IMR-90 (cell line): Measurements from ENCODE around the gene NKIRAS1. TPM values are rescaled to one million over a fixed set of nuclear protein-coding genes. Genes with fewer than 3 reads are reported as not detected.
A peak's percentile ranks its signal among the peaks of the same experiment; 100 is the strongest.

Experiments used
- ATAC-seq: fragments of 200-7000 bp; cut with Tn5 transposase; 2 replicates; pipeline ENCODE4 v1.9.1; 2020; ENCODE audit warnings: low read depth, mild to moderate bottlenecking, moderate library complexity
- Bru-seq: library from RNA; stranded (reverse); fragments of 400-500 nt; gene quantifications from one replicate; lab custom pipeline; 2021; lab: Mats Ljungman, UMichigan
- BruChase-seq, 2 experiments: library from RNA; stranded (reverse); fragments of 400-500 nt; gene quantifications; one replicate each; lab custom pipeline; 2021; lab: Mats Ljungman, UMichigan
- BruUV-seq: library from RNA; stranded (reverse); fragments of 400-500 nt; replicated peaks from 2 replicates; lab custom pipeline; 2021; lab: Mats Ljungman, UMichigan
- CTCF ChIA-PET: fragments of 300-600 bp; formaldehyde crosslinking; extraction: SDS; loops from one replicate; lab custom pipeline; 2021; ENCODE audit warnings: antibody characterized with exemption; lab: Yijun Ruan, JAX
- POLR2A ChIA-PET: fragments of 300-600 bp; sonication (Branson Sonifier 250); formaldehyde crosslinking; loops from one replicate; lab custom pipeline; 2022; ENCODE audit warnings: antibody characterized with exemption; ENCODE audit not compliant: unreplicated experiment; lab: Charles Lee
- DNase-seq: peaks from one replicate; pipeline ENCODE4 v3.0.0; 2013
- H2AFZ ChIP-seq: replicated peaks from 2 replicates; pipeline ENCODE3; 2013; ENCODE audit warnings: low read length, mild to moderate bottlenecking; ENCODE audit not compliant: poor library complexity
- H2AK5ac ChIP-seq: 2 replicates; pipeline ENCODE4 v1.6.1; 2013; ENCODE audit warnings: low read depth, low read length, inconsistent platforms
- H2AK9ac ChIP-seq: replicated peaks from 2 replicates; pipeline ENCODE3; 2013; ENCODE audit warnings: mild to moderate bottlenecking, low read depth, low read length, moderate library complexity; ENCODE audit not compliant: poor library complexity
- H2BK120ac ChIP-seq: 2 replicates; pipeline ENCODE4 v1.6.1; 2013; ENCODE audit warnings: low read depth, low read length, inconsistent platforms
- H2BK15ac ChIP-seq: 3 replicates; pipeline ENCODE4 v1.6.1; 2013; ENCODE audit warnings: low read depth, low read length, inconsistent platforms
- H2BK20ac ChIP-seq: 2 replicates; pipeline ENCODE4 v1.6.1; 2013; ENCODE audit warnings: low read depth, mild to moderate bottlenecking, inconsistent platforms, low read length, moderate library complexity
- H2BK5ac ChIP-seq: 2 replicates; pipeline ENCODE4 v1.6.1; 2013; ENCODE audit warnings: mild to moderate bottlenecking, low read depth, low read length, inconsistent platforms; ENCODE audit not compliant: poor library complexity, severe bottlenecking
- H3K14ac ChIP-seq: replicated peaks from 2 replicates; pipeline ENCODE4 v1.6.1; 2013; ENCODE audit warnings: low read depth, low read length, inconsistent platforms
- H3K18ac ChIP-seq: 2 replicates; pipeline ENCODE4 v1.6.1; 2013; ENCODE audit warnings: low read depth, low read length, control low read depth
- H3K23ac ChIP-seq: 2 replicates; pipeline ENCODE4 v1.6.1; 2013; ENCODE audit warnings: low read depth, low read length, inconsistent platforms
- H3K27ac ChIP-seq: 2 replicates; pipeline ENCODE4 v1.5.1; 2013; ENCODE audit warnings: mild to moderate bottlenecking, control low read depth, low read length; ENCODE audit not compliant: insufficient read depth
- H3K27me3 ChIP-seq: 2 replicates; pipeline ENCODE4 v1.6.1; 2013; ENCODE audit warnings: low read length; ENCODE audit not compliant: control insufficient read depth, insufficient read depth
- H3K36me3 ChIP-seq: 2 replicates; pipeline ENCODE4 v1.6.1; 2013; ENCODE audit warnings: low read length, mixed read lengths; ENCODE audit not compliant: control insufficient read depth, insufficient read depth
- H3K4ac ChIP-seq: 2 replicates; pipeline ENCODE4 v1.6.1; 2013; ENCODE audit warnings: low read depth, low read length, inconsistent platforms
- H3K4me1 ChIP-seq: 2 replicates; pipeline ENCODE4 v1.6.1; 2013; ENCODE audit warnings: low read length, mixed read lengths; ENCODE audit not compliant: control insufficient read depth, insufficient read depth
- H3K4me2 ChIP-seq: 2 replicates; pipeline ENCODE4 v1.6.1; 2013; ENCODE audit warnings: low read depth, mild to moderate bottlenecking, control low read depth, low read length, moderate library complexity
- H3K4me3 ChIP-seq: 2 replicates; pipeline ENCODE4 v1.5.1; 2013; ENCODE audit warnings: low read depth, mild to moderate bottlenecking, control low read depth, low read length, moderate library complexity; ENCODE audit not compliant: insufficient read depth
- H3K56ac ChIP-seq: 2 replicates; pipeline ENCODE4 v1.6.1; 2013; ENCODE audit warnings: low read length, inconsistent platforms; ENCODE audit not compliant: insufficient read depth; ENCODE audit errors: extremely low read depth
- H3K79me1 ChIP-seq, 2 experiments: 2 replicates each; pipeline ENCODE4 v1.6.1; 2013; ENCODE audit warnings: low read length in 2 of 2, inconsistent platforms in 1 of 2, low read depth in 1 of 2
- H3K9ac ChIP-seq: 2 replicates; pipeline ENCODE4 v1.6.1; 2013; ENCODE audit warnings: low read depth, low read length, control low read depth
- H3K9me1 ChIP-seq: 2 replicates; pipeline ENCODE4 v1.6.1; 2013; ENCODE audit warnings: low read length, inconsistent platforms; ENCODE audit not compliant: insufficient read depth
- H3K9me3 ChIP-seq: 2 replicates; pipeline ENCODE4 v1.6.1; 2013; ENCODE audit warnings: low read length; ENCODE audit not compliant: control insufficient read depth, insufficient read depth
- H4K20me1 ChIP-seq: 2 replicates; pipeline ENCODE4 v1.6.1; 2013; ENCODE audit warnings: low read length, inconsistent platforms; ENCODE audit not compliant: insufficient read depth
- H4K5ac ChIP-seq: 2 replicates; pipeline ENCODE4 v1.6.1; 2013; ENCODE audit warnings: mild to moderate bottlenecking, low read depth, low read length, control low read depth
- H4K8ac ChIP-seq, 2 experiments: 2 replicates each; pipeline ENCODE4 v1.6.1; 2013; ENCODE audit warnings: low read depth in 2 of 2, low read length in 2 of 2, control low read depth in 1 of 2, inconsistent platforms in 1 of 2
- H4K91ac ChIP-seq: 2 replicates; pipeline ENCODE4 v1.6.1; 2013; ENCODE audit warnings: low read depth, low read length, inconsistent platforms; ENCODE audit not compliant: insufficient read depth
- BHLHE40 ChIP-seq: fragments of 150-350 bp; IDR thresholded peaks from 2 replicates; pipeline ENCODE4 v1.6.1; 2016; ENCODE audit warnings: mild to moderate bottlenecking, low read depth, low read length
- CEBPB ChIP-seq: IDR thresholded peaks from 2 replicates; pipeline ENCODE4 v1.6.1; 2012; ENCODE audit warnings: low read depth, low read length, improper control_type of control experiment
- CTCF ChIP-seq: conservative IDR thresholded peaks from 2 replicates; pipeline ENCODE4 v1.5.1; 2012; ENCODE audit warnings: mild to moderate bottlenecking, low read depth, low read length, improper control_type of control experiment
- ELK1 ChIP-seq: fragments of 150-350 bp; IDR thresholded peaks from 2 replicates; pipeline ENCODE4 v1.6.1; 2016; ENCODE audit warnings: low read depth, mild to moderate bottlenecking, low read length, moderate library complexity, borderline replicate concordance
- MAFK ChIP-seq: IDR thresholded peaks from 2 replicates; pipeline ENCODE4 v1.6.1; 2012; ENCODE audit warnings: low read depth, low read length, improper control_type of control experiment
- MAZ ChIP-seq: IDR thresholded peaks from 2 replicates; pipeline ENCODE4 v1.6.1; 2012; ENCODE audit warnings: low read depth, mild to moderate bottlenecking, low read length, improper control_type of control experiment, moderate library complexity, borderline replicate concordance
- MXI1 ChIP-seq: IDR thresholded peaks from 2 replicates; pipeline ENCODE4 v1.6.1; 2012; ENCODE audit warnings: low read depth, mild to moderate bottlenecking, low read length, moderate library complexity, borderline replicate concordance
- POLR2A ChIP-seq: IDR thresholded peaks from 2 replicates; pipeline ENCODE4 v1.6.1; 2012; ENCODE audit warnings: mild to moderate bottlenecking, low read depth, low read length
- SMC3 ChIP-seq: fragments of 150-350 bp; IDR thresholded peaks from 2 replicates; pipeline ENCODE4 v1.6.1; 2016; ENCODE audit warnings: low read depth, mild to moderate bottlenecking, antibody characterized with exemption, low read length, moderate library complexity
- USF2 ChIP-seq: fragments of 150-350 bp; IDR thresholded peaks from 2 replicates; pipeline ENCODE4 v1.6.1; 2017; ENCODE audit warnings: mild to moderate bottlenecking, antibody characterized with exemption, low read length, low read depth
- WGBS, 2 experiments: methylation state at CpG; one replicate each; pipeline versions ENCODE4 v1.1.5 to v1.1.7; 2013; ENCODE audit warnings: missing lambda C conversion rate in 2 of 2; ENCODE audit not compliant: insufficient read length in 1 of 2; ENCODE audit errors: extremely low coverage in 2 of 2; 5-methylcytosine and 5-hydroxymethylcytosine counted together
- dilution Hi-C: fragments of 300-500 bp; cut with HindIII; formaldehyde crosslinking; loops from one replicate; pipeline ENCODE4 v1.14.3; 2018; ENCODE audit warnings: low sequenced_read_pairs; ENCODE audit not compliant: unreplicated experiment
- in situ Hi-C: fragments of 300-500 bp; cut with MboI; formaldehyde crosslinking; loops from 3 replicates; pipeline ENCODE4 v1.14.3; 2019; ENCODE audit warnings: low sequenced_read_pairs, inconsistent platforms, mixed read lengths
- intact Hi-C: fragments of 100-400 bp; cut with micrococcal nuclease; formaldehyde crosslinking; loops from 2 replicates; pipeline ENCODE4 v1.10.0; 2022
- long read RNA-seq: library from polyadenylated mRNA; unstranded; transcript quantifications from one replicate; pipeline ENCODE4 v2.0.0, GENCODE V29; 2021; ENCODE audit not compliant: unreplicated experiment
- polyA plus RNA-seq, 3 experiments: library from polyadenylated mRNA; depleted of rRNA; stranded (reverse); fragments of >200 nt; gene quantifications; 2 replicates each; pipeline ENCODE4 v1.2.3, GENCODE V29; 2012; ENCODE audit warnings: low replicate concordance in 1 of 3
- total RNA-seq: library from RNA; depleted of rRNA; stranded (reverse); fragments of >200 nt; gene quantifications from 2 replicates; pipeline ENCODE4 v1.2.3, GENCODE V29; 2012; rRNA removed

NKIRAS1 gene
- total RNA-seq (6.8 and 16.1 TPM in 2 replicates), polyA plus RNA-seq (2012; rRNA removed) (5.6 and 6.1 TPM in 2 replicates), Bru-seq, nascent RNA (percentile 58 among the genes with signal in this experiment), BruChase-seq, experiment 1, labeled RNA remaining after a 6-hour chase (percentile 53 among the genes with signal in this experiment), BruChase-seq, experiment 2, labeled RNA remaining after a 2-hour chase (percentile 49 among the genes with signal in this experiment)
- polyA plus RNA-seq (2012; cell fraction: cytosol; rRNA removed), result 2.4 and 3.6 TPM in 2 replicates
- 1.0 and 3.0 TPM in 2 replicates for polyA plus RNA-seq (2012; cell fraction: nucleus; rRNA removed; ENCODE audit: low replicate concordance)
- long read RNA-seq, transcript NKIRAS1-206 (5 exons, 2,014 nt), result major isoform, 15 of 20 reads
- long read RNA-seq, partial matches to known transcripts, result 0 of 20 reads
- long read RNA-seq, other reads (novel, unspliced or antisense), result 4 of 20 reads

GRCh38 chr3:23916886-23917678 is at the start of gene NKIRAS1, which contains the start of gene RPL15:
TSS of gene NKIRAS1 (minus strand) at chr3:23916990. CDS start at chr3:23910904, 6,086 bp downstream.
TSS of gene RPL15 (plus strand) at chr3:23917132. CDS start at chr3:23917860, 728 bp downstream.
- Histone ChIP-seq H3K9ac (peak within 1 kb of the TSS; percentile 82), H3K27me3 (no peaks in the 10 kb centered on the region), H3K18ac (peak within 1 kb of the TSS; percentile 72), H3K14ac (peak within 1 kb of the TSS; percentile 90), H2BK20ac (0 out of 2 replicates have a peak within 1 kb of the TSS, but pooled peaks have one; percentile 27), H3K4me3 (peak within 1 kb of the TSS; percentile 57), H2AFZ (peak within 1 kb of the TSS; percentile 94), H3K36me3 (peaks cover 14% of the 10 kb centered on the region), H2AK9ac (peak within 1 kb of the TSS; percentile 98), H3K23ac (peak within 1 kb of the TSS; percentile 97), H2BK15ac (no peak within 1 kb of the TSS), H3K4me2 (peak within 1 kb of the TSS; percentile 97), H2BK120ac (peak within 1 kb of the TSS; percentile 58; the same call in 1 of the 2 replicates), H3K79me1 (peaks cover 22 to 54% of the 10 kb centered on the region in 2 experiments), H2AK5ac (peak within 1 kb of the TSS; percentile 89), H3K9me1 (no peaks in the 10 kb centered on the region; the same call in 1 of the 2 replicates), H4K91ac (peak within 1 kb of the TSS; percentile 87), H4K20me1 (peaks cover 40% of the 10 kb centered on the region), H3K9me3 (no peaks in the 10 kb centered on the region), H3K27ac (peak within 1 kb of the TSS; percentile 81), H3K4ac (peak within 1 kb of the TSS; percentile 94), H3K56ac (peak within 1 kb of the TSS; percentile 73), H3K4me1 (no peaks in the 10 kb centered on the region), H2BK5ac (peak within 1 kb of the TSS; percentile 92), H4K5ac (peak within 1 kb of the TSS; percentile 25), H4K8ac (peak within 1 kb of the TSS; percentile 71)
- peak; percentile 96 for DNase-seq
- in situ Hi-C loops, result no loop called here
- peak; percentile 95 for ATAC-seq
- 3% methylated on average over 14 of the region's 64 CpGs; no CpG with 5 or more reads in 1 of the 2 experiments for WGBS, 2 experiments
- no TSS peak for BruUV-seq
- ChIA-PET CTCF (interaction anchor here (1.1 to 1.6 kb wide), 3 partner anchors 28 to 150 kb away, joined by 3 to 4 read pairs (median 4); no protein-coding TSS in a partner anchor), POLR2A (interaction anchor here (0.6 to 1.2 kb wide), 14 partner anchors 10 to 1538 kb away, joined by 3 to 6 read pairs (median 4); no protein-coding TSS in a partner anchor)
- intact Hi-C loops, result loop anchor here (1.0 to 10.0 kb wide), 2 partner anchors 29 to 768 kb away; no protein-coding TSS in a partner anchor
- dilution Hi-C loops, result no loop called here
- TF ChIP-seq CEBPB (no peak), SMC3 (peak; percentile 8; the same call in 1 of the 2 replicates), BHLHE40 (peak; percentile 86), MAZ (peak; percentile 76), MXI1 (0 out of 2 replicates have a peak, but pooled peaks have one; percentile 64), USF2 (peak; percentile 28; the same call in 1 of the 2 replicates), ELK1 (no peak), MAFK (no peak), POLR2A (peak; percentile 99), CTCF (peak; percentile 27)
